Transverse colon (tissue), 4 donors: ENCODE results near the gene LEMD3.

Source experiments
- POLR2A ChIP-seq: fragments of 450-650 bp; IDR thresholded peaks from one replicate; pipeline ENCODE4 v1.6.1; 2016; ENCODE audit warnings: antibody characterized with exemption, mild to moderate bottlenecking, moderate library complexity
- POLR2AphosphoS5 ChIP-seq, 3 donors: sonication (generic); formaldehyde crosslinking; IDR thresholded peaks; one replicate each; pipeline ENCODE4 v1.6.1; 2016; ENCODE audit warnings: antibody characterized with exemption in 3 of 3
- TF ChIP-seq, protein P1 (sequence below), 5 experiments: fragments of 200-600 bp in 3 of 5; fragments of 450-650 bp in 2 of 5; sonication (generic) in 3 of 5; IDR thresholded peaks; 1 replicate in 2 of 5; 2 replicates in 3 of 5; pipeline ENCODE4 v1.5.1; 2016 to 2017; ENCODE audit warnings: antibody characterized with exemption in 5 of 5, inconsistent platforms in 3 of 5, mild to moderate bottlenecking in 2 of 5, moderate library complexity in 1 of 5

DNA sequence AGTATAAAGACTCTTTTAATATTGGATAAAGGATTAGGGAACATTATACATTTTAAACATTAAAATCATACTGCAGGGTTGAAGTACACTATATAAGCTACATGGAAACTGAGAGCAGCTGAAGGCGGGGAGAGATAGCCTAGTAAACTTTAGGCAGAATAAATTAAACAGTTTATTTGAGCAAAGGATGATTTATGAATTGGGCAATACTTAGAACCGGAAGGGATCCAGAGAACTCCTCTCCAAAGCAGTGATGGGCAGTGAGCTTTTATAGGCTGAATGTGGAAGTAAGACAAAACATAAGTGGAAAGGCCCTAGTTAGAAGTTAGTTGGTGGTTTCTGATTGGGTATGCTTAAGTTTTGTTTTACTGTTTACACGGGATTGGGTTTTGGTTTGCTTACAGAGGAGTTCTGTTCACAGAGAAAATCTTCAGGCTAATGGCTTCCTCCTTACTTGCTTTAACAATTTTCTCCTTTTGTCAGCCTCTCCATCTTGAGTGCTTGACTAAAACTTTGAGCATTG is 18.9 kb downstream of the LEMD3 start:
- TF ChIP-seq POLR2A, result no peak
- TF ChIP-seq, protein P1, sequence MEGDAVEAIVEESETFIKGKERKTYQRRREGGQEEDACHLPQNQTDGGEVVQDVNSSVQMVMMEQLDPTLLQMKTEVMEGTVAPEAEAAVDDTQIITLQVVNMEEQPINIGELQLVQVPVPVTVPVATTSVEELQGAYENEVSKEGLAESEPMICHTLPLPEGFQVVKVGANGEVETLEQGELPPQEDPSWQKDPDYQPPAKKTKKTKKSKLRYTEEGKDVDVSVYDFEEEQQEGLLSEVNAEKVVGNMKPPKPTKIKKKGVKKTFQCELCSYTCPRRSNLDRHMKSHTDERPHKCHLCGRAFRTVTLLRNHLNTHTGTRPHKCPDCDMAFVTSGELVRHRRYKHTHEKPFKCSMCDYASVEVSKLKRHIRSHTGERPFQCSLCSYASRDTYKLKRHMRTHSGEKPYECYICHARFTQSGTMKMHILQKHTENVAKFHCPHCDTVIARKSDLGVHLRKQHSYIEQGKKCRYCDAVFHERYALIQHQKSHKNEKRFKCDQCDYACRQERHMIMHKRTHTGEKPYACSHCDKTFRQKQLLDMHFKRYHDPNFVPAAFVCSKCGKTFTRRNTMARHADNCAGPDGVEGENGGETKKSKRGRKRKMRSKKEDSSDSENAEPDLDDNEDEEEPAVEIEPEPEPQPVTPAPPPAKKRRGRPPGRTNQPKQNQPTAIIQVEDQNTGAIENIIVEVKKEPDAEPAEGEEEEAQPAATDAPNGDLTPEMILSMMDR (IDR thresholded peaks at IDR 0.05), result no peak
- TF ChIP-seq POLR2AphosphoS5 (IDR thresholded peaks at IDR 0.05), result no peak
